Smooth muscle cell (in vitro differentiated cells): Measurements from ENCODE around the gene ETV2. TPM values are rescaled to one million over a fixed set of nuclear protein-coding genes. Genes with fewer than 3 reads are reported as not detected.
"Not testable (repeated sequence)": the region's sequence is repeated elsewhere in the genome, so short reads cannot be mapped to it uniquely, and the experiment has no call there.

Experiments used
- DNase-seq: peaks from one replicate; lab custom pipeline; 2025; ENCODE audit not compliant: unreplicated experiment; lab: John Stamatoyannopoulos, UW
- H2AFZ ChIP-seq: fragments of 200-600 bp; sonication (generic); 2 replicates; pipeline ENCODE4 v1.6.0; 2016; ENCODE audit warnings: antibody characterized with exemption, low read depth, mild to moderate bottlenecking
- H3F3A ChIP-seq: fragments of 200-600 bp; sonication (generic); 2 replicates; pipeline ENCODE4 v1.6.0; 2017; ENCODE audit warnings: antibody characterized with exemption, low read depth
- H3K27ac ChIP-seq: fragments of 200-600 bp; sonication (generic); 2 replicates; pipeline ENCODE4 v1.5.1; 2016; ENCODE audit warnings: low read depth, mild to moderate bottlenecking
- H3K27me3 ChIP-seq: fragments of 200-600 bp; sonication (generic); 2 replicates; pipeline ENCODE4 v1.6.1; 2016; ENCODE audit warnings: low read depth, mild to moderate bottlenecking
- H3K36me3 ChIP-seq: fragments of 200-600 bp; sonication (generic); 2 replicates; pipeline ENCODE4 v1.5.1; 2016; ENCODE audit warnings: low read depth
- H3K4me1 ChIP-seq: fragments of 200-600 bp; sonication (generic); 2 replicates; pipeline ENCODE4 v1.5.1; 2016; ENCODE audit warnings: low read depth
- H3K4me2 ChIP-seq: fragments of 200-600 bp; sonication (generic); 2 replicates; pipeline ENCODE4 v1.6.0; 2016; ENCODE audit warnings: mild to moderate bottlenecking
- H3K4me3 ChIP-seq: fragments of 200-600 bp; sonication (generic); 2 replicates; pipeline ENCODE4 v1.5.1; 2016; ENCODE audit warnings: mild to moderate bottlenecking
- H3K79me2 ChIP-seq: fragments of 200-600 bp; sonication (generic); 2 replicates; pipeline ENCODE4 v1.6.0; 2016; ENCODE audit warnings: low read depth, mild to moderate bottlenecking
- H3K9ac ChIP-seq: fragments of 200-600 bp; sonication (generic); 2 replicates; pipeline ENCODE4 v1.6.0; 2016; ENCODE audit warnings: low read depth
- H3K9me3 ChIP-seq: fragments of 200-600 bp; sonication (generic); replicated peaks from 2 replicates; pipeline ENCODE4 v1.5.1; 2016; ENCODE audit warnings: low read depth
- H4K20me1 ChIP-seq: fragments of 200-600 bp; sonication (generic); 2 replicates; pipeline ENCODE4 v1.6.0; 2016; ENCODE audit warnings: low read depth
- WGBS: methylation state at CpG from one replicate; pipeline ENCODE4 v1.1.7; 2016; ENCODE audit warnings: low lambda C conversion rate; 5-methylcytosine and 5-hydroxymethylcytosine counted together
- polyA plus RNA-seq: library from polyadenylated mRNA; unstranded; fragments of >200 nt; fragmentation: Nextera tagmentation; extraction: Ambion mirVana; gene quantifications from 2 replicates; pipeline ENCODE4 v1.2.1, GENCODE V29; 2016
- total RNA-seq: library from RNA; depleted of rRNA; stranded (reverse); fragments of >200 nt; gene quantifications from 2 replicates; pipeline ENCODE4 v1.2.3, GENCODE V29; 2014
- TF ChIP-seq, protein P1 (sequence below): fragments of 200-600 bp; sonication (generic); IDR thresholded peaks from 2 replicates; pipeline ENCODE4 v1.5.1; 2017; ENCODE audit warnings: borderline replicate concordance, mild to moderate bottlenecking, antibody characterized with exemption; ENCODE audit not compliant: insufficient read depth, poor library complexity, severe bottlenecking

The ETV2 gene
- total and polyA plus RNA-seq, 2 experiments from 2014 or later: 2.9 TPM; not detected in 1

DNA sequence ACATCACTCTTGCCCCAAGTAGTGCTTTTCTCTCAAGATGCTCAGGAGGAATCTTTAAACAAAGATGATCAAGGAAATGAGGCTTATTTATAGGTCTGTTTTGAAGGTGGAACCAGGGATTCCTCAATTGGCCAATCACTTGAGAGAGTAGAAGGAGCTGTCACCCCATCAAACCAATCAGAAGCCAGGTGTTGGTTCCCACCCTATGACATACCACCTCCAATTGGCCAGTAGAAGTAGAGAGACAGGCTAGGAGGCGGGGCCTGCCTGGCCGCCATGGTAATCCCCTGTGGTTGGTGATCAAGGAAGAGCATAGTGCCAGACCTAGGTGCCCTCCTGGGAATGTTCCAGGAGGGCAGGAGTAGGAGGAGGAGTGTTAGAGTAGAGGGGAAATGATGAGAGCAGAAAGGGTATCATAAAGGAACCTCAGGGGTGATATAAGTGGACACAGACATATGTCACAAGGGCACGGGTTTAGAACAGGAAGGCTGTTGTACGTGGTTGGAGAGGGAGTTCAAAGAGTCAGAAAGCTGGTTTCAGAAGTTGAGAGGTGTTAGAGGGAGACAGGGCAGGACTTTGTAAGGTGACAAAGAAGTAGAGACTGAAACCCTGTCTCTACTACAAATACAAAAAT lies 45.1 kb upstream of the ETV2 start:
- Histone ChIP-seq H3K36me3 (no peaks in the 10 kb centered on the region), H3K79me2 (no peaks in the 10 kb centered on the region), H3K4me1 (no peaks in the 10 kb centered on the region), H3K4me3 (no peak overlapping the region), H3K27ac (no peak overlapping the region), H4K20me1 (no peaks in the 10 kb centered on the region), H3K9ac (no peak overlapping the region), H3K4me2 (no peak overlapping the region), H3F3A (no peaks in the 10 kb centered on the region), H3K9me3 (no peaks in the 10 kb centered on the region), H2AFZ (no peak overlapping the region), H3K27me3 (no peaks in the 10 kb centered on the region)
- WGBS: 81% methylated on average over 4 of the region's 4 CpGs
- DNase-seq: no peak
- TF ChIP-seq, protein P1, sequence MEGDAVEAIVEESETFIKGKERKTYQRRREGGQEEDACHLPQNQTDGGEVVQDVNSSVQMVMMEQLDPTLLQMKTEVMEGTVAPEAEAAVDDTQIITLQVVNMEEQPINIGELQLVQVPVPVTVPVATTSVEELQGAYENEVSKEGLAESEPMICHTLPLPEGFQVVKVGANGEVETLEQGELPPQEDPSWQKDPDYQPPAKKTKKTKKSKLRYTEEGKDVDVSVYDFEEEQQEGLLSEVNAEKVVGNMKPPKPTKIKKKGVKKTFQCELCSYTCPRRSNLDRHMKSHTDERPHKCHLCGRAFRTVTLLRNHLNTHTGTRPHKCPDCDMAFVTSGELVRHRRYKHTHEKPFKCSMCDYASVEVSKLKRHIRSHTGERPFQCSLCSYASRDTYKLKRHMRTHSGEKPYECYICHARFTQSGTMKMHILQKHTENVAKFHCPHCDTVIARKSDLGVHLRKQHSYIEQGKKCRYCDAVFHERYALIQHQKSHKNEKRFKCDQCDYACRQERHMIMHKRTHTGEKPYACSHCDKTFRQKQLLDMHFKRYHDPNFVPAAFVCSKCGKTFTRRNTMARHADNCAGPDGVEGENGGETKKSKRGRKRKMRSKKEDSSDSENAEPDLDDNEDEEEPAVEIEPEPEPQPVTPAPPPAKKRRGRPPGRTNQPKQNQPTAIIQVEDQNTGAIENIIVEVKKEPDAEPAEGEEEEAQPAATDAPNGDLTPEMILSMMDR: no peak

DNA sequence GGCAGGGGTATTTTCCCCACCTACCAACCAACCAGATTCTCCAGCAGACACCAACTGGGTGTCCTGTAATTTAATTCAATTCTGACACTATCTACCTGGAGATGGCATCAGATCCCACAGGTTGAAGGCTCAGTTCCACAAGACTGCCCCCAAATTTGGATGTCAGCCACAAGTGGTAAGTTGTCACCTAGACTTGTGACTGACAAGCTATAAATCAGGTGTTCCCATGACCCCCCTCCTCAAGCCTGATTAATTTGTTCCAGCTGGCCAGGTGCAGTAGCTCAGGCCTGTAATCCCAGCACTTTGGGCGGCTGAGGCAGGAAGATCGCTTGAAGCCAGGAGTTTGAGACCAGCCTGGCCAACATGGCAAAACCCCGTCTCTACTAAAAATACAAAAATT lies 39.6 kb upstream of the ETV2 start:
- Histone ChIP-seq H4K20me1 (no peaks in the 10 kb centered on the region), H3K4me1 (no peaks in the 10 kb centered on the region), H3F3A (no peaks in the 10 kb centered on the region), H3K79me2 (no peaks in the 10 kb centered on the region), H2AFZ (no peak overlapping the region), H3K9me3 (no peaks in the 10 kb centered on the region), H3K36me3 (no peaks in the 10 kb centered on the region), H3K27ac (no peak overlapping the region), H3K9ac (no peak overlapping the region), H3K4me3 (no peak overlapping the region), H3K27me3 (no peaks in the 10 kb centered on the region), H3K4me2 (no peak overlapping the region)
- no peak for DNase-seq
- TF ChIP-seq, protein P1: no peak
- 91% methylated on average over 3 of the region's 3 CpGs for WGBS

DNA sequence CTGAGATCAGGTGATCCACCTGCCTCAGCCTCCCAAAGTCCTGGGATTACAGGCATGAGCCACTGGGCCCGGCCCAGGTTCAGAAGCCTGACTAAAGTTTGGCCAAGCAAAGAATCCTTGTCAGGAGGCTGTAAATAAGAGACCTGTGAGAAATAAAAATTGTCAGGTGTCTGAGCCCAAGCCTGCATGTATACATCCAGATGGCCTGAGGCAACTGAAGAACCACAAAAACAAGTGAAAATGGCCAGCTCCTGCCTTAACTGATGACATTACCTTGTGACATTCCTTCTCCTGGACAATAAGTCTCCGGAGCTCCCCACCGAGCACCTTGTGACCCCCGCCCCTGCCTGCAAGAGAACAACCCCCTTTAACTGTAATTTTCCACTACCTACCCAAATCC lies 37.1 kb upstream of the ETV2 start:
- H3K9me3 ChIP-seq, H2AFZ ChIP-seq, H3K27me3 ChIP-seq, H4K20me1 ChIP-seq, H3K4me3 ChIP-seq, H3K36me3 ChIP-seq, H3K4me2 ChIP-seq, H3K9ac ChIP-seq, H3F3A ChIP-seq, DNase-seq, H3K79me2 ChIP-seq, H3K4me1 ChIP-seq: not testable (repeated sequence)
- 79% methylated on average over 4 of the region's 4 CpGs for WGBS
- H3K27ac ChIP-seq: peak overlapping the region; percentile 48

DNA sequence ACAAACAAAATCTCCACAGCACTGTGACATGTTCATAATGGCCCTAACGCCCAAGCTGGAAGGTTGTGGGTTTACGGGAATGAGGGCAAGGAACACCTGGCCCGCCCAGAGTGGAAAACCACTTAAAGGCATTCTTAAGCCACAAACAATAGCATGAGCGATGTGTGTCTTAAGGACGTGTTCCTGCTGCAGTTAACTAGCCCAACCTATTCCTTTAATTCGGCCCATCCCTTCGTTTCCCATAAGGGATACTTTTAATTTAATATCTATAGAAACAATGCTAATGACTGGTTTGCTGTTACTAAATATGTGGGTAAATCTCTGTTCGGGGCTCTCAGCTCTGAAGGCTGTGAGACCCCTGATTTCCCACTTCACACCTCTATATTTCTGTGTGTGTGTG lies 34.4 kb upstream of the ETV2 start:
- not testable (repeated sequence) for H3K4me3 ChIP-seq, H3K4me2 ChIP-seq, H4K20me1 ChIP-seq, H3K36me3 ChIP-seq, H3K9ac ChIP-seq, H3K27me3 ChIP-seq, H2AFZ ChIP-seq, H3K79me2 ChIP-seq, H3K9me3 ChIP-seq, H3F3A ChIP-seq, H3K4me1 ChIP-seq, H3K27ac ChIP-seq, DNase-seq
- 85% methylated on average over 8 of the region's 8 CpGs for WGBS

DNA sequence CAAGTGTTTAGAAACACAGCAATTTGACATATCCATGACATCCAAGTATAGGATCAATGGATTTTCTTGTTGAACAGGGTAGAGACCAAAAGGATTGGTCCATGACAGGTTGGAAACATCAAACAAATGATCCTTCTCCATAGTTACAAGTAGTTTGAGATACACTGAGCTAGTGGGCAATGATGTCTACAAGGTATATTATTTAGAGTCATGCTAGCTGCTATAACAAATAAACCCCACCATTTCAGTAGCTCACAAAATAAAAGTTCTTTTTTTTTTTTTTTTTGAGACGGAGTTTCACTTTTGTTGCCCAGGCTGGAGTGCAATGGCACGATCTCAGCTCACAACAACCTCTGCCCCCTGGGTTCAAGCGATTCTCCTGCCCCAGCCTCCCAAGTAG lies 33.9 kb upstream of the ETV2 start:
- Histone ChIP-seq H3K9ac (no peak overlapping the region), H3K79me2 (no peaks in the 10 kb centered on the region), H3K36me3 (no peaks in the 10 kb centered on the region), H3K9me3 (no peaks in the 10 kb centered on the region), H4K20me1 (no peaks in the 10 kb centered on the region), H2AFZ (no peak overlapping the region), H3F3A (no peaks in the 10 kb centered on the region), H3K27me3 (no peaks in the 10 kb centered on the region), H3K27ac (no peak overlapping the region), H3K4me3 (no peak overlapping the region), H3K4me1 (no peaks in the 10 kb centered on the region), H3K4me2 (no peak overlapping the region)
- 72% methylated on average over 3 of the region's 3 CpGs for WGBS
- DNase-seq: no peak
- TF ChIP-seq, protein P1: no peak
